B cell (primary cell): ENCODE data around the gene HTT-AS.

Source experiments
- EZH2 ChIP-seq: IDR thresholded peaks from 2 replicates; pipeline ENCODE4 v1.6.1; 2012; ENCODE audit warnings: borderline replicate concordance, low read depth, mild to moderate bottlenecking, moderate library complexity, low read length; ENCODE audit not compliant: insufficient read depth, poor library complexity, severe bottlenecking
- TF ChIP-seq, protein P1 (sequence below): fragments of 200-600 bp; IDR thresholded peaks from one replicate; pipeline ENCODE4 v1.8.0; 2022; ENCODE audit warnings: antibody characterized with exemption, mild to moderate bottlenecking

DNA sequence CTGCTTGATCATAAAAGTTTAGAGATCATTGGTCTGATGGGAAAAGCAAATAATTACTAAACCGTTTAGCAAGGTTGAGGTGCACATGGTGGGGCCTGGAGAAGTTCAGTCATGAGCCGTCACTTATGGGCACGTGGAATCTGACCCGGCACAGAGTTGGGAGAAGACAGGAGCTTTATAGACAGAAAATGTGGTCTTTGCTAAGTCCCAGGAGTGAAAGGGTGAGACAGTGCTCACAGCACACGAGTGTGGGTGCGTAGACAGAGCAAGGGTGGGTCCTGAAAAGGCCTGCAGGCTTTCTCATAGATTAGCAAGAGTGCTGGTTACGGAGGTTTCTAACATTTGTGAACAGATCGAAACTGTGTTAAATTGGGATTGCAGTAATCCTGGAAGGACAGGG, 44.0 kb upstream of the HTT-AS start:
- TF ChIP-seq, protein P1, sequence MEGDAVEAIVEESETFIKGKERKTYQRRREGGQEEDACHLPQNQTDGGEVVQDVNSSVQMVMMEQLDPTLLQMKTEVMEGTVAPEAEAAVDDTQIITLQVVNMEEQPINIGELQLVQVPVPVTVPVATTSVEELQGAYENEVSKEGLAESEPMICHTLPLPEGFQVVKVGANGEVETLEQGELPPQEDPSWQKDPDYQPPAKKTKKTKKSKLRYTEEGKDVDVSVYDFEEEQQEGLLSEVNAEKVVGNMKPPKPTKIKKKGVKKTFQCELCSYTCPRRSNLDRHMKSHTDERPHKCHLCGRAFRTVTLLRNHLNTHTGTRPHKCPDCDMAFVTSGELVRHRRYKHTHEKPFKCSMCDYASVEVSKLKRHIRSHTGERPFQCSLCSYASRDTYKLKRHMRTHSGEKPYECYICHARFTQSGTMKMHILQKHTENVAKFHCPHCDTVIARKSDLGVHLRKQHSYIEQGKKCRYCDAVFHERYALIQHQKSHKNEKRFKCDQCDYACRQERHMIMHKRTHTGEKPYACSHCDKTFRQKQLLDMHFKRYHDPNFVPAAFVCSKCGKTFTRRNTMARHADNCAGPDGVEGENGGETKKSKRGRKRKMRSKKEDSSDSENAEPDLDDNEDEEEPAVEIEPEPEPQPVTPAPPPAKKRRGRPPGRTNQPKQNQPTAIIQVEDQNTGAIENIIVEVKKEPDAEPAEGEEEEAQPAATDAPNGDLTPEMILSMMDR: no peak
- no peak for TF ChIP-seq EZH2
